Stimulated activated CD4-positive, alpha-beta T cell treated with anti-CD3 and anti-CD28 coated beads, Interleukin-1b, Interleukin-23, amount 100 ng/mL, for 24 hours (primary cell): ENCODE data around the gene CDKAL1.
"Not testable (repeated sequence)": the region's sequence is repeated elsewhere in the genome, so short reads cannot be mapped to it uniquely, and the experiment has no call there.

ENCODE experiments used
- DNase-seq, 4 experiments: peaks; one replicate each; pipeline ENCODE4 v3.0.0-alpha.2; 2020; ENCODE audit warnings: low read depth in 4 of 4, low spot score in 1 of 4

Gene CDKAL1

DNA sequence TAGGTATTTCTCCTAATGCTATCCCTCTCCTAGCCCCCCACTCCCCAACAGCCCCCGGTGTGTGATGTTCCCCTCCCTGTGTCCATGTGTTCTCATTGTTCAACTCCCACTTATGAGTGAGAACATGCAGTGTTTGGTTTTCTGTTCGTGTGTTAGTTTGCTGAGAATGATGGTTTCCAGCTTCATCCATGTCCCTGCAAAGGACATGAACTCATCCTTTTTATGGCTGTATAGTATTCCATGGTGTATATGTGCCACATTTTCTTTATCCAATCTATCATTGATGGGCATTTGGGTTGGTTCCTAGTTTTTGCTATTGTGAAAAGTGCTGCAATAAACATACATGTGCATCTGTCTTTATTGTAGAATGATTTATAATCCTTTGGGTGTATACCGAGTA is 56.2 kb downstream of the CDKAL1 start:
- not testable (repeated sequence) for DNase-seq

DNA sequence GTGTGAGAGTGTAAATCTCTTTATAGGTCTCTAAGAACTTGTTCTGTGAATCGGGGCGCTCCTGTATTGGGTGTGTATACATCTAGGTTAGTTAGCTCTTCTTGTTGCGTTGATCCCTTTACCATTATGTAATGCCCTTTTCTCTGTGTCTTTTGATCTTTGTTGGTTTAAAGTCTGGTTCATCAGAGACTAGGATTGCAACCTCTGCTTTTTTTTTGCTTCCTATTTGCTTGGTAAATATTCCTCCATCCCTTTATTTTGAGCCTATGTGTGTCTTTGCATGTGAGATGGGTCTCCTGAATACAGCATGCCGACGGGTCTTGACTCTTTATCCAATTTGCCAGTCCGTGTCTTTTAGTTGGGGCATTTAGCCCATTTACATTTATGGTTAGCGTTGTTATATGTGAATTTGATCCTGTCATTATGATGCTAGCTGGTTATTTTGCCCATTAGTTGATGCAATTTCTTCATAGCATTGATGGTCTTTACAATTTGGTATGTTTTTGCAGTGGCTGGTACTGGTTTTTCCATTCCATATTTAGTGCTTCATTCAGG is 60.1 kb downstream of the CDKAL1 start:
- not testable (repeated sequence) for DNase-seq

DNA sequence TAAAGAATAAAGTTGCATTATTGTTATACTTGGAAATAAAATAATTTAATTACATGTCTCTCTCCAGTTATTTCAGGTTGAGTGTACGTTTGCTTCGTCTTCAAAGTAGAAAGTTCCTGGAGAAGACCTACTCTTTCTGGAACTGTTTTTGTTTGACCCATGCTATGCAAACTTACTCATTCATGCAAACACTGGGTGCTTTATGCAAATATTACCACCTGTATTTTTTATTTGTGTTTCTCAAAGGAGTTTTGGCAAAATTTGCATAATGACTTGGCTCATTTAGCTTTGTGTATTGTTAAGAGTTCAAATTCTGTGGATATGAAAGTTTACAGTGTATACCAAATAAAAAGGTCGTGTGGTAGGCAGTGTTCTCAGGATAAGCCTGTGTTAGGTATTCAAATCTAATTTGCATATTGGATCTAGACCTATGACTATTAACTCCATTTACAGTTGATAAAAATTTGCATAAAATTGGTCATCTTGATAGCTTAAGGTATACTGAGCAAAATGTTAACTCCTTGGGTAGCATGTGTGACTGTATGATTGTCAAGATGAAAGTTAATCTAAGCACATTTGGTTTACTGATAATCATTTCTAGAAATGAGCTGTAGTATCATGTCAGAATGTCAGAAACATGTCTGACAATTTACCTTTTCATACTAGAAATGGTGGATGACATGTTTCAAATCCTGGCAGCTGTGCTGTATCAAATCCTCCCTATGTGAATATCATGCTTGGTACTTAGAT is 65.2 kb downstream of the CDKAL1 start:
- DNase-seq: no peak

DNA sequence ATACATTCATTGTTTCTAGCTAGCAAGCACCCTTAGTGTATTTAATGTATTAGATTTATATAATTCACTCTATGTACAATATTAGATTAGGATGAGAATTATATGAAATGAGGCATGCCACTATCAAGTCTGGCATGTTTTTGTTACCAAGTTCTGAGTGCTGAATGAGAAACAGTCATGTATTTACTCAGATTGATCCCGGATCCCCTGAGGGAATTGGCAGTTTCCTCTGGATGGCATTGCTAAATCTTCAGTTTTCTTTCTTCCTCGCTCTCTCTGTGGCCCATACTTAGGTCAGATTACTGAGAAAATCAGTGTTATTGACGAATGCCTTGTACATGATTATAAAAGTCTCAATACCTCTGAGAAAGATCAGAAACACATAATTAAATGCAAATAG is 66.6 kb downstream of the CDKAL1 start:
- no peak for DNase-seq

DNA sequence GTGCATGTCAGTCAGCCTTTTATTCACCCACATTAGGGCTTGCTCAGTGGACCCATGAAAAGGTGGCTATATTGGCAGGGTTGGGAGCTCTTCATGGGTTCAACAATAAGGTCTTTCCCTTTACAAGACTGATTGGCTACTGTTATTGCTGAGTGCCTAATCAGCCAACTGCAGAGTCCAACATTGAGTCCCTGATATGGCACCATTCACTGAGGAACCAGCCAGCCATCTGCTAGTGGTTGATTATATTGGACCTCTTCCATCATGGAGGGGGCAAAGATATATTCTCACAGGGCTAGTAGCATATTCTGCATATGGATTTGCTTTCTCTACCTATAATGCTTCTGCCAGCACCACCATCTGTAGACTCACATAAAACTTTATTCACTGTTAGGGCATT is 69.9 kb downstream of the CDKAL1 start:
- DNase-seq: no peak

DNA sequence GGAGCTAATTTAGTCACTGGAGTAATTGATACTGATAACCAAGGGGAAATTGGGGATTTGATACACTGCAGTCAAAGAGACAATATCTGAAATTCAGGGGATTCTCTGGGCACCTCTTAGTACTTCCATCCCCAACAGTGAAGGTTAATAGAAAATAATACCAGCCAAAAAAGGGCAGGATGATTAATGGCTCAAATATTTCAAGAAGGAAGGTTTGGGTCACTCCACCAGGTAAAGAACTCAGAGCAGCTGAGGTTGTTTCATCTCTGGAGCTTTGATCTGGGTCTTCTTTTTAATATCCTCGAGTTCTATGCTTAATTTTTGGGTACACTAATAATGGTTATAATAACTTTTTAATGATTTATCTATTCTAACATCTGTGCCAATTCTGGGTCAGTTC is 70.8 kb downstream of the CDKAL1 start:
- no peak for DNase-seq

DNA sequence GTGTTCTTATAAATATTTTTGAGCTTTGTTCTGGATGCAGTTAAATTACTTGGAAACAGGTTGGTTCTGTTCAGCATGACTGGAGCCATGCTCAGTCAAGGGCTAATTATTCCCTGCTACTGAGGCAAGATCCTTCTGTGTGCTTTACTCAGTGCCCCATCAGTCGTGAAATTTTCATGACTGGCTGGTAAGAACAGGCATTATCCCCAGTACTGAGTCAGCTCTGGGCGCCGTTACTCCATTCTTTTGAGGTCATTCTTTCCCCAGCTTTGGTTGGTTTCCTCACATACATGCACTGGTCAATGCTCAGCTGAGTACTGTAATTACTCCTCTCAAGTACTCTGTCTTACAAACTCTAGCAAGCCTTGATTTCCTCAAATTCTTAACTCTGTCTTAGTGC is 71.3 kb downstream of the CDKAL1 start:
- DNase-seq: no peak

DNA sequence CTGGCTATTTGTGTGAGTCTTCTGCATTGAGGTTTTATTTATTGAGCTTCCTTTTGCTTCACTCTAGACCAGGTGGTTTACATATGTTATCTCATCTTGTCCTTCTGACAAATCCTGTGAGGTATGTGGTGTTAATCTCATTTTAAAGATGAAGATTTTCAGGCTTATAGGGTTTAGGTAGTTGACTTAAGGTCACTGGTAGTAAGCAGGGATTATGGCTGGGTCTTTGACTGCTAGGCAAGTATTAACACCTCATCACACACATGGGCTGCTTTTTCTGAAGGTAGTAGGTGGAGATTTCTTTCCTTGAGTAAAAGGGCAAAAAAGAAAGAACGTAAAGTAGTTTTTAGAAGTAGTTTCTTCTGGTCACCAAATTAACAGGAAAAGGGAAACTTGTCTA is 72.6 kb downstream of the CDKAL1 start:
- DNase-seq: no peak

DNA sequence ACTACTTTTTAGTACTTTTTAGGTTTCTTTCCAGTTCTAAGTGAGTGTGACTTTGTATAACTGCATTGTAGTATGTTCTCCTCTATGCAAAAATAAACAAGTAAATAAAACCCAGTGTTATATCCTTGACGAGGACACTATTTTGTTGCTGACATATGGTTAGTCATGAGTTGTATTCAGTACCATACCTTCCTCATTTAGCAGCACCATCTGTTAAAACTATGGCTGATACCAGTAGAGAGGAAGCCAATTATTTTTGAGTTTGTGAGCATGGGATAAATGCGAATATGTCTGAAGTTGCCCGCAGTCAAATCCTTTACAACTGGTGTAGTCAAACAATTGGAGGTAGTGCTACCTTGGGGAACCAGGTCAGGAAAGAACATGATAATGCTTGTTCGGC is 74.1 kb downstream of the CDKAL1 start:
- no peak for DNase-seq

DNA sequence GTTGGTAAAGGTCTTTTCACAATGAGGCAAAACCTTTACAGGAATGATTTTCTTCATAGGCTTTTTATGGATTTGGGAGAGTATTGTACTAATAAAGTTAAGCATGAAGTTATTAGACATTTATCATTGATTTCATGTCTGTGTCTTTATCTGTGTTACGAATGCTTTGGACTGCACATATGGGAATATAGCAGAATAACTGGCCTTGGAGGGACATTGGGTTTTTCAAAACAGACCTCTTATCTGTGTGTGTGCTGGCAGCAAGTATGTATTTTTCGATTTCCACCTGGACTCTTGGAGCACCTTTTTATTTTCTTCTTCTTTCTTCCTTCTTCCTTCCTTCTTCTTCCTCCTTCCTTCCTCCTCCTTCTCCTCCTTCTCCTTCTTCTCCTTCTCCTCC is 74.6 kb downstream of the CDKAL1 start:
- DNase-seq: no peak

DNA sequence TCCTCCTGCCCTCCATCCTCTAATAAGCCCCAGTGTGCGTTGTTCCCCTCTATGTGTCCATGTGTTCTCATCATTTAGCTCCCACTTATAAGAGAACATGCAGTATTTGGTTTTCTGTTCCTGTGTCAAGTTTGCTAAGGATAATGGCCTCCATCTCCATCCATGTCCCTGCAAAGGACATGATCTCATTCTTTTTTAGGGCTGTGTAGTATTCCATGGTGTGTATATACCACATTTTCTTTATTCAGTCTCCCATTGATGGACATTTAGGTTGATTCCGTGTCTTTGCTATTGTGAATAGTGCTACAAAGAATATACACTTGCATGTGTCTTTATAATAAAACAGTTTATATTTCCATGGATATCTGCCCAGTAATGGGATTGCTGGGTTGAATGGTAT is 75.7 kb downstream of the CDKAL1 start:
- DNase-seq: not testable (repeated sequence)

DNA sequence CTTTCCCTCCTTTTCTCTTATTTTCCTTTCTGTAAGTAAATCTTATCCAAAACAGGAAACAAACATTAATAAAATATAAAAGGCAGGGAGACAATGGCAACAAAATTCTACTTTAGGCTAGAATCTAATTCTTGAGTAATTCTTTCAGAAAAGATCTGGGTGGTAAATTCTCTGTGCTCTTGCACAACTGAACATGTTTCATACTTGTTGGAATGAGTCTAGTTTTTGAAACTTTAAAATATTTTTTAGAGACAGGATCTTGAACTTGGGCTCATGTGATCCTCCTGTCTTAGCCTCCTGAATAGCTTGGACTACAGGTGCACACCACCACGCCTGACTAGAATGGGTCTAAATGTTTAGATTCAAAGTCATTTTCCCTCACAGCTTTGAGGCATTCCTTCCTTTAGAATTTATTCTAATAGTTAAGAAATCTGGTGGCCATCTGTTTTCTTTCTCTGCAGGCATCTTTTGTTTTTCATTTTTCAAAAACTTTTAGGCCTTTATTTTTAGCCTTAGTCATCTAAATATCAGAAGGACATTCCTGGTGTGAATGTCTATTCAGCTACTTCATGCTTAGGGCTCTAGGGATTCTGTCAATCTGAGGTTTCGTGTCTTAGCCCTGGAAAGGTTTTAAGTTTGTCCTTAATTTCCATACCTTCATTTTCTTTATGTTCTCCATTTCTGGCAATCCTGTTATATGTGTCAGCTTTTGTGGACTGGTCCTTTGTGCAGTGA is 76.5 kb downstream of the CDKAL1 start:
- DNase-seq: no peak

DNA sequence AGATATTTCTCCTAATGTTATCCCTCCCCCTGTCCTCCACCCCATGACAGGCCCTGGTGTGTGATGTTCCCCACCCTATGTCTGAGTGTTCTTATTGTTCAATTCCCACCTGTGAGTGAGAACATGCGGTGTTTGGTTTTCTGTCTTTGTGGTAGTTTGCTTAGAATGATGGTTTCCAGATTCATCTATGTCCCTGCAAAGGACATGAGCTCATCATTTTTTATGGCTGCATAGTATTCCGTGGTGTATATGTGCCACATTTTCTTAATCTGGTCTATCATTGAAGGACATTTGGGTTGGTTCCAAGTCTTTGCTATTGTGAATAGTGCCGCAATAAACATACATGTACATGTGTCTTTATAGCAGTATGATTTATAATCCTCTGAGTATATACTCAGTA is 83.3 kb downstream of the CDKAL1 start:
- DNase-seq: not testable (repeated sequence)

DNA sequence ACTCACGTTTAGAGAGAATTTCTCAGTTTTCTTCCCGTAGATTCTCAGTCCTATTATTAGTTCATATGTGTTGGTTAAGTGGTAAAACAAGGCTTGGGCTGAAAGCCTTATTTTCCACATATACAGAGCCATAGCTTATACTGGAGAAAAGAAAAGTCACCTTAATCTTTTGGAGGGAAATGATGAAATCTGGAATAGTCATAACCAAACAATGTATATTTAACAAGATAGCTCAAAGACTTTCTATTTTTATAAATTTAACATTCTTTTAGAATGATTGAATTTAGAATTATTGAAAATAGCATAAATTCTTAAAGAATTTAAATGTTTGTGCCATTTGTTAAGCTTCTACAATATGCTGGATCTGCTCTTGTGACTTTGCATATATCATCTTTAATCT is 85.8 kb downstream of the CDKAL1 start:
- DNase-seq: no peak

DNA sequence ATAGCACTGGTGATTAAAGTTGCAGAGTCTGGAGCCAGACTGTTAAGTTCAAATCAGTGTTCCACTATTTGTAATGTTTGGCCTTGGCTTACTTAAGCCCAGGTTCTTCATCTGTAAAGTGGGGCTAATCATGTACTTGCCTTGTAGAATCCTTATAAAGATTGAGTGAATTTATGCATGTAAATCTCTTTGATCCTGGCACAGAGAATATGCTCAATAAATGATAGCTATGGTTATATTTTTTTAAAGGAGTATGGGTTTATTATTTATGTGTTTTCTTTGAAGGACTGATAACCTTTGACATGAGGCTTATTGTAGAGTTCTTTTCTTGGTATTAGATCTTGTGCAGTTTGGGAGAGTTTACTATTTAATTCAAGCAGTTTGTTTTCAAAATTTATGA is 89.5 kb downstream of the CDKAL1 start:
- DNase-seq: no peak

DNA sequence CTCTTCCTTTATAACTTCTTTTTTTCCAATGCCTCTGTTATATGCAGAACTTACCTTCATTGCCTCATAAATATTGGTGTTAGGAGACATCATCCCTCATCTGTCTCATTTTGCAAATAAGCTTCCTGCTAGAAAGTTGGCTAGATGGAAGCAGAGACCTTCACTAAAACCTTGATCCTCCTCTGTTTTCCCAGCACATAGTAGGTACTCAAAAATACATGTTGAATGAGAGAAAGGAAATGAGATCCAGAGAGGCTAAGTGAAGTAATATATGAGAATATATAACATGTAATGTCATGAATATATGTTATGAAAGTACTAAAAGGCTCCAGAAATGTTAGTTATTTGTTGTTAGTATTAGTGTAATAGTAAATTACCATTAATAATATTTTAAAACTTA is 91.9 kb downstream of the CDKAL1 start:
- no peak for DNase-seq

DNA sequence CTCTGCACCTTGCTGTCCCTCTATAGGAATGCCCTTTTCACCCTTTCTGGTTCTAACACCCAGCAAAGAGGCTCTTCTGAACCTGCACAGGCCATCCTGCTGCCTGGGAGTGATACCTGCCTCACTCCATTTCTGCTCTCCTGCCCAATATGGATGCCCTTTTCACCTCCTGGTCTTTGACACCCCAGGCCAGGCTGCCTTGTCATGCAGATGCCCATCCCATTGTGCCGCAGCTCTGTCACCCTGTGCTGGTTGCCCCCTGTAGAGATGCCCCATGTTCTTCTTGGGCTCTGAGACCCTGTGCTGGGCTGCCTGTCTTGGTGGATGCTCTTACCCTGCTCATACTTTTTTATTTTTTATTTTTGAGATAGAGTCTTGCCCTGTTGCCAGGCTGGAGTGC is 95.3 kb downstream of the CDKAL1 start:
- DNase-seq: no peak

DNA sequence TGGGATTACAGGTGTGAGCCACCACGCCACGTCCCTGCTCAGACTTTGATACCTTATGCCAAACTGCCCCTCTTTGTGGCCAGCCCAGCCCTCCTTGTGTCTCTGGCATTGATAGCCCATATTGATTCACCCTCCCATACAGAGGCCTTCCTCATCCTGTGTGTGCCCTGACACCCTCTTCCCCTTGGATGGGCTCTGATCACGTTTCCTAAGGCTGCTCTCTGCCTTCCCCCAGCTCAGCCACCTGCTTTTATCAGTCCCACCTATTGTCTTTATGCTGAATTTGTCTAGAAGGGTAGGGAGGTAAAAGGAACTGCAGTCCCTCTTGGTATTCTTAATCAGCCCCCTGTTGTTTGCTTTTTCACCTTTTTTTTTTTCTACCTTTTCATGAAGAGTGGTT is 95.9 kb downstream of the CDKAL1 start:
- no peak for DNase-seq

DNA sequence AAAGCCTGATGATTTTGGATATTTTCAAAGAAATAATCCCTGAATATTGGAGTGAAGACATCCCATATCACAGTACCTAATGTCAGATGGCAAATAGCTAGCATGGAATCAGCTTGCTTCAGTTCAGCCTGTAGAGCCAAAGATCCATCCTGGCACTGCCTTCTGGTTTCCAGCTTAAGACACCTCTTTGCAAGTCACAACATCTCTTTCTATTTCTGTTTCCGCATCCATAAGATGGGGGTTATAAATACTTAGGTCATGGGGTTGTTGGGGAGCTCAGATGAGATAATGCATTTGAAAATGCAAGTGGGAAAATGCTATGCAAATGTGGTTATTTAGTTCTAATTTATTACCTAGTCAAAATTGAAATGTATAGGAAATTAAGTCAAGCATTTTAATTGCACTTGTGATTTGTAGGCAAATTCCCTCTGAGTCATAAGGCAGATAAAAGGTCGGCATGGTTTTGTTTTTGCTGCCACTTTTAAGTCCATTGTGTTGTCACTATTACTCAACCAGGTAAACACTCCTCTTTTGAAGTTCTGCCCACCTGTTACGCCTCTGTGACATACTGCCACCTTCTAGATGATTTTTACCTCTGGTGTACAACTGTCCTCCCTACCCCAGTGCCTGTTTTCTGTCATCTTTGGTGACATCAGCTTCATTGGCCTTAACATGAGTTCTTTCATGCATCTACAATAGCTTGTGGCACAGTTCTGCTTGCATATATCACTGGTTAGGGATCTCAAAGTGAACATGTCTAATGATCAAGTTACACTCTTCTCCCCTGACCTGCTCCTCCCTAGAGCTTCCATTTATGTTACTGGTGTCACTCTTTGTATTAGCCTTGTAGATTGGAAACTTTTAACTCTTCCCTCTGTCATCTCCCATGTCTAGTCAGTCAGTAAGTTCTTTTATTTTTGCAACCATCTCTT is 96.6 kb downstream of the CDKAL1 start:
- DNase-seq: no peak

DNA sequence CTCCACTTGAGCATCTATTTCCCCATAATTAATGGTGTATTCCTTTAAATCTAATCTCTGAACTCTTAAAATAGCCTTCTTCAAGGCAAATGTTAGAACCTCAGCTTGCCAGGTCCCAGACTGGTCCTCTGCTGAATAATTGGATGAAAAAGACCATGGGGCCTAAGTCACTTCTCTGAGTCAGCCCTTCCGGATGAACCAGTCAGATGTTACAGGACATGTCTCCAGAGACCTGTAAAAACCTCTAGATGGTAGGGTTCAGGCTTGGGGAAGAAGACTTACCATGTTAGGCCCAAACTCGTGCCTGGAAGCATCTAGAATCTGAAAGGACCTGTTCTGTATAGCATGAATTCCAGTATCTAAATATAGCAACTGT is 97.3 kb downstream of the CDKAL1 start:
- no peak for DNase-seq

DNA sequence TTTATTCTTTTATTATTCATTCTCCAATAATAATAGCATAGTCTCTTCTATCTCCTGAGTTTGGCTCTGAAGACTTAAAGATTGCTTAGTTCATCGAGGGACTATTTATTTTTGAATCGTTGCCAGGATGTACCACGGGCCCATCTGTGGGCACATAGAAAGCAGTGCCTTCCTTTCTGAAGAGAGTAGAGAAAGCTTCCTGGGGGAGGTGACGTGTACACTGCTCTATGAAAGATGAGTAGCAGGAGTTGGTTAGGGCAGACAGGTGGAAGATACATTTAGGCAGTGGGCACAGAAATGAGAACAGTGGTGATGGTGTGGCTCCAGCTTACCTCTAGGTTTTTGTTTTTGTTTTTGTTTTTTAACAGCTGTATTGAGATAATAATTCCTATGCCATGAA is 98.4 kb downstream of the CDKAL1 start:
- DNase-seq: no peak
